CD4-positive, alpha-beta T cell (primary cell): ENCODE results near the gene COL13A1. TPM values are rescaled to one million over a fixed set of nuclear protein-coding genes. Genes with fewer than 3 reads are reported as not detected.

Experiments used
- ATAC-seq: fragments of 200-7000 bp; cut with Tn5 transposase; one replicate; pipeline ENCODE4 v1.10.0; 2022; ENCODE audit warnings: mild to moderate bottlenecking; ENCODE audit not compliant: poor library complexity
- CTCF ChIA-PET: fragments of 350-600 bp; sonication (Branson Sonifier 250); formaldehyde crosslinking; loops from one replicate; lab custom pipeline; 2021; ENCODE audit warnings: antibody characterized with exemption, inconsistent platforms; lab: Charles Lee
- POLR2A ChIA-PET: fragments of 350-600 bp; sonication (Branson Sonifier 250); formaldehyde crosslinking; loops from one replicate; lab custom pipeline; 2021; ENCODE audit warnings: antibody characterized with exemption, inconsistent platforms; lab: Charles Lee
- DNase-seq, 14 experiments: peaks; one replicate each; pipeline ENCODE4 v3.0.0-alpha.2; 2013 to 2020; ENCODE audit warnings: mixed read lengths in 2 of 14
- H3K27ac ChIP-seq, 2 donors: one replicate each; pipeline versions ENCODE4 v1.5.1 to v1.7.0; 2013; ENCODE audit warnings: low read length in 2 of 2, low read depth in 1 of 2, mild to moderate bottlenecking in 1 of 2
- H3K27me3 ChIP-seq, 2 experiments: 1 replicate in 1 of 2; 2 replicates in 1 of 2; pipeline versions ENCODE4 v1.6.1 to v1.7.0; 2013; ENCODE audit warnings: low read length in 2 of 2, control low read depth in 1 of 2, mild to moderate bottlenecking in 1 of 2, moderate library complexity in 1 of 2; ENCODE audit not compliant: insufficient read depth in 2 of 2, control insufficient read depth in 1 of 2
- H3K36me3 ChIP-seq: one replicate; pipeline ENCODE4 v1.6.1; 2013; ENCODE audit warnings: low read length, control low read depth; ENCODE audit not compliant: insufficient read depth
- H3K4me1 ChIP-seq: one replicate; pipeline ENCODE4 v1.6.1; 2013; ENCODE audit warnings: low read length, control low read depth; ENCODE audit not compliant: insufficient read depth
- H3K4me3 ChIP-seq: one replicate; pipeline ENCODE4 v1.5.1; 2013; ENCODE audit warnings: mild to moderate bottlenecking, low read length, moderate library complexity
- H3K9me3 ChIP-seq, 2 experiments: 1 replicate in 1 of 2; 2 replicates in 1 of 2; pipeline versions ENCODE4 v1.6.1 to v1.7.0; 2013; ENCODE audit warnings: low read length in 2 of 2, mild to moderate bottlenecking in 2 of 2, control low read depth in 1 of 2, moderate library complexity in 1 of 2; ENCODE audit not compliant: control insufficient read depth in 1 of 2, insufficient read depth in 1 of 2
- H3K27ac Mint-ChIP-seq: one replicate; pipeline ENCODE4 v1.8.0; 2020; ENCODE audit warnings: mixed read lengths
- H3K27me3 Mint-ChIP-seq: one replicate; pipeline ENCODE4 v1.8.0; 2021; ENCODE audit warnings: mixed read lengths
- H3K36me3 Mint-ChIP-seq: one replicate; pipeline ENCODE4 v1.8.0; 2021; ENCODE audit warnings: low read depth, mixed read lengths
- H3K4me1 Mint-ChIP-seq: one replicate; pipeline ENCODE4 v1.8.0; 2021; ENCODE audit warnings: low read depth, mixed read lengths
- H3K4me3 Mint-ChIP-seq: one replicate; pipeline ENCODE4 v1.8.0; 2020; ENCODE audit warnings: mild to moderate bottlenecking, mixed read lengths
- H3K9me3 Mint-ChIP-seq: one replicate; pipeline ENCODE4 v1.8.0; 2020; ENCODE audit warnings: mixed read lengths
- CTCF ChIP-seq: fragments of 200-600 bp; IDR thresholded peaks from one replicate; pipeline ENCODE4 v1.8.0; 2022; ENCODE audit warnings: antibody characterized with exemption, mild to moderate bottlenecking
- intact Hi-C, 2 experiments: fragments of 100-400 bp; cut with DNase I in 1 of 2; cut with micrococcal nuclease in 1 of 2; formaldehyde crosslinking; loops; one replicate each; pipeline versions ENCODE4 v1.15.1 to v1.9.0; 2023 to 2025; cut with DNase I, micrococcal nuclease
- total RNA-seq, 174 experiments: library from RNA in 2 of 174; stranded (reverse) in 2 of 174; gene quantifications; one replicate each; pipeline ENCODE4 v1.2.3 and lab custom pipeline; 2021 to 2026

Gene COL13A1
- total RNA-seq, 2 experiments from 2014 or later: not detected

DNA sequence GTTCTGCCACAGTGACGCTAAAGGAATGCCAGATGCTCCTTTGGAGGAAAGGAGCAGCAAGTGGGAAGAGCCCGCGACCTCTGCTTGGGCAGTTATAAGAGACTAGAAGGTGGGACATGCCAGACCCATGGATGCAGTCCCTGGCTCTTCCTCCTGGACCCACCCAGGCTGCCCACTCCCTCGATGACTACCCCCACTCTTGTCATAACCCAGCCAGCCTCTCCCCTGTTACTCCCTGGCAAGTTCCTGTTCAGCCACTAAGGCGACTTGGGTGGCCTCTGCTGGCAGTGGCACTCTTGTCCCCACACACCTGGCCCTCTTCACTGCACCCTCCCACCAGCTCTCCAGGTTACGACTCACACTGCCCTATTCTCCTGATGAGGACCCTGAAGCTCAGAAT, 33.5 kb downstream of the COL13A1 start:
- no peaks in the 10 kb centered on the region for H3K9me3 Mint-ChIP-seq
- no peaks in the 10 kb centered on the region for H3K9me3 ChIP-seq
- CTCF ChIA-PET: no interaction called here

GRCh38 chr10:69835875-69836730, 34.4 kb downstream of the COL13A1 start:
- H3K36me3 Mint-ChIP-seq: no peaks in the 10 kb centered on the region
- no peak overlapping the region for H3K4me3 Mint-ChIP-seq
- POLR2A ChIA-PET: no interaction called here
- no peak overlapping the region for H3K4me3 ChIP-seq
- DNase-seq (no peak), ATAC-seq (no peak)
- H3K4me1 Mint-ChIP-seq: no peaks in the 10 kb centered on the region
- no peak for TF ChIP-seq CTCF
- no peaks in the 10 kb centered on the region for H3K9me3 ChIP-seq
- H3K27ac ChIP-seq: no peak overlapping the region
- H3K4me1 ChIP-seq: no peaks in the 10 kb centered on the region
- peaks cover 16% of the 10 kb centered on the region for H3K27me3 Mint-ChIP-seq
- no peak overlapping the region for H3K27ac Mint-ChIP-seq
- CTCF ChIA-PET: no interaction called here
- intact Hi-C loops: no loop called here
- no peaks in the 10 kb centered on the region for H3K9me3 Mint-ChIP-seq
- H3K27me3 ChIP-seq: peaks cover 0 to 5% of the 10 kb centered on the region in 2 experiments
- H3K36me3 ChIP-seq: no peaks in the 10 kb centered on the region

More for the DNA sequence above, 33.5 kb downstream of the COL13A1 start:
- DNase-seq (no peak), ATAC-seq (no peak)
- H3K4me1 Mint-ChIP-seq: no peaks in the 10 kb centered on the region
- no peak overlapping the region for H3K27ac ChIP-seq
- no peaks in the 10 kb centered on the region for H3K36me3 Mint-ChIP-seq
- no peaks in the 10 kb centered on the region for H3K4me1 ChIP-seq
- no peak overlapping the region for H3K27ac Mint-ChIP-seq
- no peak overlapping the region for H3K4me3 ChIP-seq
- H3K27me3 Mint-ChIP-seq: peaks cover 17% of the 10 kb centered on the region
- peaks cover 0 to 5% of the 10 kb centered on the region in 2 experiments for H3K27me3 ChIP-seq
- H3K4me3 Mint-ChIP-seq: no peak overlapping the region
- TF ChIP-seq CTCF: no peak
- intact Hi-C loops: no loop called here
- POLR2A ChIA-PET: no interaction called here
- H3K36me3 ChIP-seq: no peaks in the 10 kb centered on the region

- Mint-ChIP-seq H3K27me3 (peaks cover 16% of the 10 kb centered on the region), H3K4me3 (no peak overlapping the region), H3K9me3 (no peaks in the 10 kb centered on the region), H3K36me3 (no peaks in the 10 kb centered on the region), H3K4me1 (no peaks in the 10 kb centered on the region), H3K27ac (no peak overlapping the region)
- peaks cover 0 to 5% of the 10 kb centered on the region in 2 experiments for H3K27me3 ChIP-seq
- POLR2A ChIA-PET: no interaction called here
- intact Hi-C loops: no loop called here
- ATAC-seq (no peak), DNase-seq (no peak)
- H3K9me3 ChIP-seq: no peaks in the 10 kb centered on the region
- H3K36me3 ChIP-seq: no peaks in the 10 kb centered on the region
- H3K4me3 ChIP-seq: no peak overlapping the region
- no peak for TF ChIP-seq CTCF
- no peak overlapping the region for H3K27ac ChIP-seq
- H3K4me1 ChIP-seq: no peaks in the 10 kb centered on the region
- CTCF ChIA-PET: no interaction called here
Measured at GRCh38 chr10:69836731-69837030, 35.0 kb downstream of the COL13A1 start.
